AG04449 (cell line): ENCODE data around the gene KCNK18.

Experiments used
- CTCF ChIA-PET: fragments of 350-600 bp; formaldehyde crosslinking; extraction: SDS; loops from one replicate; lab custom pipeline; 2021; ENCODE audit warnings: antibody characterized with exemption; lab: Yijun Ruan, JAX
- POLR2A ChIA-PET: fragments of 400-600, 350-600 bp; formaldehyde crosslinking; extraction: SDS; loops from one replicate; lab custom pipeline; 2020; ENCODE audit warnings: antibody characterized with exemption, inconsistent platforms; lab: Yijun Ruan, JAX
- DNase-seq: peaks from one replicate; pipeline ENCODE4 v3.0.0-alpha.2; 2010; ENCODE audit warnings: low read depth, low spot score
- H3K4me3 ChIP-seq: 2 replicates; pipeline ENCODE4 v1.5.1; 2011; ENCODE audit warnings: low read depth, mild to moderate bottlenecking, control low read depth, low read length
- CTCF ChIP-seq: IDR thresholded peaks from one replicate; pipeline ENCODE4 v1.5.1; 2011; ENCODE audit warnings: mild to moderate bottlenecking, moderate library complexity, low read length, control low read depth, inconsistent platforms; ENCODE audit not compliant: insufficient read depth; ENCODE audit errors: missing control alignments

The KCNK18 gene

GRCh38 chr10:117222552-117222951, 25.3 kb downstream of the KCNK18 start:
- H3K4me3 ChIP-seq = no peak overlapping the region
- no peak for TF ChIP-seq CTCF
- ChIA-PET POLR2A (no interaction called here), CTCF (interaction anchor here (0.9 to 9.7 kb wide), 2 partner anchors 95 to 209 kb away, joined by 3 to 267 read pairs; no protein-coding TSS in a partner anchor)
- DNase-seq = no peak

- no peak for TF ChIP-seq CTCF
- DNase-seq = no peak
- ChIA-PET POLR2A (no interaction called here), CTCF (interaction anchor here (0.9 to 9.7 kb wide), 2 partner anchors 94 to 208 kb away, joined by 3 to 267 read pairs; no protein-coding TSS in a partner anchor)
- H3K4me3 ChIP-seq = no peak overlapping the region
These were observed 25.8 kb downstream of the KCNK18 start for GRCh38 chr10:117222976-117223692.

- no peak for DNase-seq
- CTCF ChIA-PET = interaction anchor here (0.7 to 9.7 kb wide), 3 partner anchors 27 to 94 kb away, joined by 3 to 267 read pairs (median 3); no protein-coding TSS in a partner anchor
These were observed 26.6 kb downstream of the KCNK18 start for GRCh38 chr10:117223693-117224430.

GRCh38 chr10:117224881-117225280, 27.6 kb downstream of the KCNK18 start:
- POLR2A ChIA-PET = no interaction called here
- CTCF ChIA-PET = interaction anchor here (0.7 to 1.6 kb wide), 4 partner anchors 24 to 95 kb away, joined by 3 to 7 read pairs (median 4); no protein-coding TSS in a partner anchor
- no peak overlapping the region for H3K4me3 ChIP-seq
- DNase-seq = no peak
- no peak for TF ChIP-seq CTCF

More at GRCh38 chr10:117223693-117224430, 26.6 kb downstream of the KCNK18 start:
- no peak for TF ChIP-seq CTCF
- H3K4me3 ChIP-seq = no peak overlapping the region
- POLR2A ChIA-PET = no interaction called here

- TF ChIP-seq CTCF = peak; percentile 34
- CTCF ChIA-PET = interaction anchor here (0.9 to 7.9 kb wide), 7 partner anchors 11 to 216 kb away, joined by 3 to 74 read pairs (median 4); no protein-coding TSS in a partner anchor
- DNase-seq = no peak
- no peak overlapping the region for H3K4me3 ChIP-seq
- POLR2A ChIA-PET = no interaction called here
These were observed 29.6 kb downstream of the KCNK18 start for GRCh38 chr10:117226813-117227451.
